ENCODE results near the gene ANKRD34A. TPM values are rescaled to one million over a fixed set of nuclear protein-coding genes. Genes with fewer than 3 reads are reported as not detected.

The ANKRD34A gene
- total RNA-seq, 1 donor, result 0.99 TPM

DNA sequence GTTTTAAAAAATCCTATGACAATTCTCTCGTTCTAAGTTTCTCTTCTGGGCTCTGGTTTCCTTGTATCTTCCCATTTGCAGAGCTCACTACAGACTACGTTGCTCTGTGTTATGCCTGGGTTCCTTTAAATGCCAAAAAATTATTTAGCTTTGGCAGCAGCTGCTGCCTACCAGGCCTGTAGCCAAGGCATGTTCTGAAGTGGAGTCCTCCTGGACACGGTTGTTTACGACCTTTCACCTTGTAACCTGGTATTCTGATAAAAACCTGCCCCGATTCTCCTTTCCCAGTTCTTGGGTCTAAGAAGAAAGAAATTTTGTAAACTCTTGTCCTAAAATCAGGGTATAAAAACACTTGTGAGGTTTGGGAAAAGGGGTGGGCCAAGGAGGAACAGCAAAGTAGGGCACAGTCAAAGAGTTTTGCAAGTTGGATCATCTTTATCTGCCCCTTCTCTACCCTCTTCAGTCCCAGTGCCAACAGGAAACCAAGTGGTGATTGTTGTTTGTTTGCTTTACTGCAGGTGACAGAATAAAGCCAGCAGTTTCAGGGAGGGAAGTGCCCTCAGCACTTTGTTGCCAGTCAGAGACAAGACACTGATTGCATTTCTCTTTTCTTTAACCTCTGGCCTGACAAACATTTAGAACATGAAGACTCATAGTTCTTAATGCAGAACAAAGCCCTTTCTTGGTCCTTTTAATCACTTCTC, 35.1 kb upstream of the ANKRD34A start:
- DNase-seq (ENCODE audit: low read depth), result peak; percentile 47
- no peak overlapping the region for H3K4me3 ChIP-seq (ENCODE audit: low read depth, low read length)
- TF ChIP-seq, protein P1, sequence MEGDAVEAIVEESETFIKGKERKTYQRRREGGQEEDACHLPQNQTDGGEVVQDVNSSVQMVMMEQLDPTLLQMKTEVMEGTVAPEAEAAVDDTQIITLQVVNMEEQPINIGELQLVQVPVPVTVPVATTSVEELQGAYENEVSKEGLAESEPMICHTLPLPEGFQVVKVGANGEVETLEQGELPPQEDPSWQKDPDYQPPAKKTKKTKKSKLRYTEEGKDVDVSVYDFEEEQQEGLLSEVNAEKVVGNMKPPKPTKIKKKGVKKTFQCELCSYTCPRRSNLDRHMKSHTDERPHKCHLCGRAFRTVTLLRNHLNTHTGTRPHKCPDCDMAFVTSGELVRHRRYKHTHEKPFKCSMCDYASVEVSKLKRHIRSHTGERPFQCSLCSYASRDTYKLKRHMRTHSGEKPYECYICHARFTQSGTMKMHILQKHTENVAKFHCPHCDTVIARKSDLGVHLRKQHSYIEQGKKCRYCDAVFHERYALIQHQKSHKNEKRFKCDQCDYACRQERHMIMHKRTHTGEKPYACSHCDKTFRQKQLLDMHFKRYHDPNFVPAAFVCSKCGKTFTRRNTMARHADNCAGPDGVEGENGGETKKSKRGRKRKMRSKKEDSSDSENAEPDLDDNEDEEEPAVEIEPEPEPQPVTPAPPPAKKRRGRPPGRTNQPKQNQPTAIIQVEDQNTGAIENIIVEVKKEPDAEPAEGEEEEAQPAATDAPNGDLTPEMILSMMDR (IDR thresholded peaks at IDR 0.05; ENCODE audit: insufficient read depth, low read length), result no peak

DNA sequence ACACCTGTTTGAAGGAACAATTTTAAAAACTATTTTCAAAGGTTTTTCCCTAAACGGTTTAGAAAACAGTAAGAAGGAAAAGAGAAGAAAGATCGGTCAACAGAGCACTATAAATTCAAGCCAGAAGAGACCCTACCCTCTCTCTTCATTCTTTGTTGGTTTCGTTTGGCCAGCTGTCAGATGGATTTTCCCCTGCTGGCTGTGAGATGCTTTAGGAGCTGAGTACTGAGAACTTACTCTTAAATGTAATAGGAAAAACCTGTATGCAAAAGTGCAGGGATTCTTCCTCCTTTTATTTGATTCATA, 33.3 kb upstream of the ANKRD34A start:
- no peak overlapping the region for H3K4me3 ChIP-seq (ENCODE audit: low read depth, low read length)
- TF ChIP-seq, protein P1 (IDR thresholded peaks at IDR 0.05; ENCODE audit: insufficient read depth, low read length), result peak; percentile 19
- no peak for DNase-seq (ENCODE audit: low read depth)

DNA sequence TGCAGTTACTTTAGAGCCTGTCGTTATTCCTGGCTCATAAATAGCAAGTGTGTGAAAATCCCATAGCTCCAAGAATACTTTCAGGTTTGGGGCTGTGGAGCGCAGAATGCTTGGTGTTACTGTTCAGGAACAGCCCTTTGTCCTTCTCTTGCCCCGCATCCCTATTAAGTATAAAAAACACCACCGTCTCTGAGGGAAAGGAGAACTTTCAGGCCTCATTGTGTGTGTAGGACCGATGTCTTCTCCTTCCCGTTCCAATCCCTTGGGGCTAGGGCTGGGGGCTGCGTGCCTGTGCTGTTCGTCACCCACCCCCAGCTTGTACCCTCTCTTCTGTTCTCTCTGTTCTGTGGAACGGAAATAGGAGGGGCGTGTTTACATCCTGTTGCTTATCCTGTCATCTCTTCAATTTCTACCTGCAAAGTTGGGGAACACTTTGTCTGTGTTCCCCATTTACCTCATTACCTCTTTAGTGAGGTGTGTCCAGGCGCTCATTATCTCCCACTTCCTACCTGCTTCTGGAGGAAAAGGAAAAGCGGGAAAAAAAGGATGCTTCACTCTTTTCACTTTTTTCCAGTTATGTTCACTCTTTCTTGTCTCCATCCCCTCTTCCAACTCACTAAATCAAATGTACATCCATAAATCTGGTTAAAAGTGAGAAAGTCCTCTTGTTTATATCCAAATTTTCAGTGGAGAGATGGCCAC, 32.8 kb upstream of the ANKRD34A start:
- peak overlapping the region; percentile 73 for H3K4me3 ChIP-seq (ENCODE audit: low read depth, low read length)
- TF ChIP-seq, protein P1 (IDR thresholded peaks at IDR 0.05; ENCODE audit: insufficient read depth, low read length), result no peak
- DNase-seq (ENCODE audit: low read depth), result no peak

DNA sequence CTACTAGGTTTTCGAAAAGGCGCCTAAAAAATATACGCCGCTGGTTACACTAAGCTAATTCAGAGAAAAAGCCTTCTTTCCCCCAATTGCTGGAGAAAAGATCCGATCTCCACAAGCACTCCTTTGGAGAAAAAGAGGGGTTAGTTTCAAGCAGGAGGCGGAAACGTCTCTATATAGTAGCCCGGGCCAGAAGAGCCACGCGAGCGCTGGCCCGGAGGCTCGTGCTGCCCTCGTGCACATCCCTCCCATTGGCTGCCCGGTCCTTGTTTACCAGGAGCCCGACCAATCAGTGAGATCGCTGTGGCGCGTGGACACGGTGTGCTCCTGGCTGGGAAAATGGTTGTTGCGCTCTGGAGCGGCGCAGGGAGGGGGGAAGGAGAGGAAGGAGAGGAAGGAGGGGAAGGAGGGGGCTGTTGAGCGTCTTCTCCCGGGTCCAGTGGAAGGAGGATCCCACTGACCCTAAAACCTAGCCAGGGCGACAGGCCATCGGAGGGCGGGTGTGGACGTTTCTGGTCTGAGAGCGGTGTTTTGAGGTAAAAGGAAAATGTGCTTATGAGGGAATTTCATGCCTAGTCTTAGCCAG, 32.1 kb upstream of the ANKRD34A start, which contains the start of gene TXNIP:
TSS of gene TXNIP (minus strand) at position 147 of the 583 bp plus-strand sequence. CDS start 313 bp downstream, outside the sequence.
- H3K4me3 ChIP-seq (ENCODE audit: low read depth, low read length), result peak within 1 kb of the TSS; percentile 99
- peak; percentile 97 for DNase-seq (ENCODE audit: low read depth)
- TF ChIP-seq, protein P1 (IDR thresholded peaks at IDR 0.05; ENCODE audit: insufficient read depth, low read length), result no peak

DNA sequence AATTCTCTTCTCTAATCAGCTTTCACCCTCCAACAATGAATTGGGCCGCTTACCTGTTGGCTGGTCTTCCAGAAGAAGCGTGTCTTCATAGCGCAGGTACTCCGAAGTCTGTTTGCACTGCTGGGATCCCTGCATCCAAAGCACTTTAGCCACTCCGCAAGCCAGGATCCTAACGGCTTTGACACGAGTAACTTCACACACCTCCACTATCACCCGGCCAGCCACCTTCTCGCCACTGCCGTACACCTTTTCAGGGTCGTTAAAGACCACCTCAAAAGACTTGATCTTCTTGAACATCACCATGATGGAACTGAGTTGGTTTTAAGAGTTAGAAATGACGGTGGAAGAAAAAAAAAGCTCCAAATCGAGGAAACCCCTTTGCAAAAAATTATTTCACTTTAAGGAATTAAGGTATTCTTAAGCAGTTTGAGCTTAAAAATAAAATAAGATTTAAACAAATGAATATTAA, 31.6 kb upstream of the ANKRD34A start:
- DNase-seq (ENCODE audit: low read depth), result no peak
- H3K4me3 ChIP-seq (ENCODE audit: low read depth, low read length), result peak overlapping the region; percentile 99
- TF ChIP-seq, protein P1 (IDR thresholded peaks at IDR 0.05; ENCODE audit: insufficient read depth, low read length), result no peak

DNA sequence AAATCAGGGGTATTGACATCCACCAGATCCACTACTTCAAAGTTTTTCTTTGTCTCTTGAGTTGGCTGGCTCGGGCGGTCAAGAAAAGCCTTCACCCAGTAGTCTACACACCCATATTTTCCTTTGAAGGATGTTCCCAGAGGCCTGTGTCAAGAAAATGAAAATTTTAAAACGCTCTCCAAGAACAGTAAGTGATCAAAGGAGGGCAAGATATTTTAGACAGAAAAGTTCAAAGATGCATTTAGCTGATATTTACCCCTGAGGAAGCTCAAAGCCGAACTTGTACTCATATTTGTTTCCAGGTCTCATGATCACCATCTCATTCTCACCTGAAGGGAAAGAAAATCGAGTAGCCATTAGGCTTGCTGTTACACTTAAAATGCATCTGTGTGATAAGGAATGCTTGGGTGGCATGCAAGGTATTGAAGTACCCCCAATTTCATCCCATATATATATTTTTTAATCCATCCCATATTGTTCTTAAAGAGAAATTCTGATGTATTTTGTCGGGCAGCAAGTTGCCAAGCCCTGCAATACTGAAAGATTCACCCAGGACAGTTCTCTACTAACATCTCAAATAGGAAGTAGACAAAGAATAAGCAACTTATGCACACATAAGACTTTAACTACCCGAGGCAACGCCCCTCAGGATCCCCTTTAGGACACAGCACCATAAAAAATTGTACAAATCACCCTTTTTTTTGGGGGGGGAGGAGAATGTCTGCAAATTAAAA, 30.9 kb upstream of the ANKRD34A start:
- H3K4me3 ChIP-seq (ENCODE audit: low read depth, low read length), result peak overlapping the region; percentile 99
- TF ChIP-seq, protein P1 (IDR thresholded peaks at IDR 0.05; ENCODE audit: insufficient read depth, low read length), result no peak
- DNase-seq (ENCODE audit: low read depth), result no peak

Measured in fibroblast of the aortic adventitia (primary cell).